ENCODE results near the gene RETREG1. TPM values are rescaled to one million over a fixed set of nuclear protein-coding genes. Genes with fewer than 3 reads are reported as not detected.

The RETREG1 gene
- total and polyA plus RNA-seq, 9 donors, result 1.0 to 20.0 (median 4.0) TPM

GRCh38 chr5:16471387-16471786 lies 145.4 kb downstream of the RETREG1 start:
- Histone ChIP-seq H3K36me3 (no peaks in the 10 kb centered on the region), H3K9me3 (no peaks in the 10 kb centered on the region), H3K4me3 (no peak overlapping the region), H3K4me1 (ENCODE audit: insufficient read depth) (peaks cover 6% of the 10 kb centered on the region), H3K27me3 (no peaks in the 10 kb centered on the region), H3K27ac (no peak overlapping the region)
- WGBS, 3 donors, result 56 to 66% (median 60%) methylated on average over 3 of the region's 3 CpGs
- intact Hi-C loops (cut with DNase I), result no loop called here
- no peak for TF ChIP-seq POLR2A (IDR thresholded peaks at IDR 0.05)
- TF ChIP-seq, protein P1, sequence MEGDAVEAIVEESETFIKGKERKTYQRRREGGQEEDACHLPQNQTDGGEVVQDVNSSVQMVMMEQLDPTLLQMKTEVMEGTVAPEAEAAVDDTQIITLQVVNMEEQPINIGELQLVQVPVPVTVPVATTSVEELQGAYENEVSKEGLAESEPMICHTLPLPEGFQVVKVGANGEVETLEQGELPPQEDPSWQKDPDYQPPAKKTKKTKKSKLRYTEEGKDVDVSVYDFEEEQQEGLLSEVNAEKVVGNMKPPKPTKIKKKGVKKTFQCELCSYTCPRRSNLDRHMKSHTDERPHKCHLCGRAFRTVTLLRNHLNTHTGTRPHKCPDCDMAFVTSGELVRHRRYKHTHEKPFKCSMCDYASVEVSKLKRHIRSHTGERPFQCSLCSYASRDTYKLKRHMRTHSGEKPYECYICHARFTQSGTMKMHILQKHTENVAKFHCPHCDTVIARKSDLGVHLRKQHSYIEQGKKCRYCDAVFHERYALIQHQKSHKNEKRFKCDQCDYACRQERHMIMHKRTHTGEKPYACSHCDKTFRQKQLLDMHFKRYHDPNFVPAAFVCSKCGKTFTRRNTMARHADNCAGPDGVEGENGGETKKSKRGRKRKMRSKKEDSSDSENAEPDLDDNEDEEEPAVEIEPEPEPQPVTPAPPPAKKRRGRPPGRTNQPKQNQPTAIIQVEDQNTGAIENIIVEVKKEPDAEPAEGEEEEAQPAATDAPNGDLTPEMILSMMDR (IDR thresholded peaks at IDR 0.05), result no peak
- TF ChIP-seq EP300 (IDR thresholded peaks at IDR 0.05), result no peak
- no peak for DNase-seq

- 63 to 73% (median 68%) methylated on average over 3 of the region's 3 CpGs for WGBS, 3 donors
- no peak for DNase-seq
- TF ChIP-seq EP300 (IDR thresholded peaks at IDR 0.05) (no peak), POLR2A (IDR thresholded peaks at IDR 0.05) (no peak)
- TF ChIP-seq, protein P1 (IDR thresholded peaks at IDR 0.05), result no peak
- no peak overlapping the region for H3K4me3 ChIP-seq
- H3K9me3 ChIP-seq, result no peaks in the 10 kb centered on the region
- intact Hi-C loops (cut with DNase I), result no loop called here
- no peaks in the 10 kb centered on the region for H3K27me3 ChIP-seq
- no peak overlapping the region for H3K27ac ChIP-seq
- H3K4me1 ChIP-seq (ENCODE audit: insufficient read depth), result peaks cover 17% of the 10 kb centered on the region
- no peaks in the 10 kb centered on the region for H3K36me3 ChIP-seq
Measured at GRCh38 chr5:16467363-16468219, 149.2 kb downstream of the RETREG1 start.

- DNase-seq, result peak; percentile 81 to 89 (median 85)
- H3K27ac ChIP-seq, result peak within 1 kb of the TSS in 1 of 2 donors; percentile 31
- H3K9me3 ChIP-seq, result no peaks in the 10 kb centered on the region
- H3K4me1 ChIP-seq (ENCODE audit: insufficient read depth), result peaks cover 19% of the 10 kb centered on the region
- TF ChIP-seq POLR2A (IDR thresholded peaks at IDR 0.05), result peak; percentile 57
- TF ChIP-seq, protein P1 (IDR thresholded peaks at IDR 0.05), result no peak
- WGBS, 3 donors, result 0% methylated on average over 75 of the region's 75 CpGs
- no peaks in the 10 kb centered on the region for H3K36me3 ChIP-seq
- intact Hi-C loops (cut with DNase I), result no loop called here
- H3K4me3 ChIP-seq, result peak within 1 kb of the TSS; percentile 89
- H3K27me3 ChIP-seq, result no peaks in the 10 kb centered on the region
Measured at GRCh38 chr5:16465544-16466432, 151.0 kb downstream of the RETREG1 start, which contains the start of gene ZNF622. ZNF622 (minus strand) TSS chr5:16465800; CDS start chr5:16465665, 135 bp downstream.

DNA sequence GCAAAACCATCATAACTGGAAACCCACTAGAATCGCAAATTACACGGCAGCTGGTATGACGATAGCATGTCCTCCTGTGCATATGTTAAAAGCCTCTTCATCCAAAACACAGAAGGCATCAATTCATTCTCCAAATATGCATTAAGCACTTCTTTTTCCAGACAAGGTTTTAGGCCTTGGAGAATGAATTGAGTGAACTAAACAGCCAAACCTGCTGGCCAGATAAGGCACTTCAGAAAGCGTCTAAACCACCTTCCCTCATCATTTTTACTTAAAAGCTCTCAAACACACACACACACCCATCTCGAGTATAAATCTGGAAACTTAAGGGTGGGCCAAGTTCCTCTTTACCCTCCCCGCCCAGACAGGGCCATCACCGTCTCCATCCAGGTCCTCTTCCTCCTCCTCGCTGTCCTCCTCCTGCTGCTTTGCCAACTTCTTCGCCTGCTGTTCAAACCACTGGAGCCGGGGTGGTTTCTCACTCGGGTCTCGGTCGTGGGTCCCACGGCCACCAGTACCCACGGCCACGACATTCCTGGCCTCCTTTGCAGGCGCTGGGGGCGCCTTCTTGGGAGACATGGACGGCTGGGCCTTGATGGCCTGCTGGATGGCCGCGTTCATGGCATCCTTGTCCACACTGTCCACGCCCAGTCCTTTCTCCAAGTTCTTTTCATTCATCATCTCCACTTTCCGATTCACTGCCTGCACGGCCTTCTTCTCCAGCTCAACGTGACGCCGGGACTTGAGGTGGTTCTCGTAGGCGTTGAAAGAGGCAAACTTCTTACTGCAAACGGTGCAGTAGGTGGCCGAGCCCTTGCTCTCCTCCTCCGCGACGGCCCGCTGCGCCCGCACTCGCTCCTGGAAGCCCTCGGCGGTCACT lies 151.9 kb downstream of the RETREG1 start:
- TF ChIP-seq POLR2A (IDR thresholded peaks at IDR 0.05) (no peak), EP300 (IDR thresholded peaks at IDR 0.05) (no peak)
- TF ChIP-seq, protein P1 (IDR thresholded peaks at IDR 0.05), result no peak
- DNase-seq, result no peak
- Histone ChIP-seq H3K4me1 (ENCODE audit: insufficient read depth) (peaks cover 19% of the 10 kb centered on the region), H3K4me3 (peak overlapping the region; percentile 89), H3K9me3 (no peaks in the 10 kb centered on the region), H3K36me3 (no peaks in the 10 kb centered on the region), H3K27ac (no peak overlapping the region), H3K27me3 (no peaks in the 10 kb centered on the region)
- WGBS, 3 donors, result 6% methylated on average over 40 of the region's 40 CpGs
- intact Hi-C loops (cut with DNase I), result no loop called here
